Karpas-422 (cell line): ENCODE data around the gene ECM1. TPM values are rescaled to one million over a fixed set of nuclear protein-coding genes. Genes with fewer than 3 reads are reported as not detected.
A peak's percentile ranks its signal among the peaks of the same experiment; 100 is the strongest.

Experiments
- DNase-seq: peaks from one replicate; pipeline ENCODE4 v3.0.0-alpha.2; 2015
- H2AFZ ChIP-seq: fragments of 200-600 bp; sonication (generic); 2 replicates; pipeline ENCODE4 v1.6.1; 2014; ENCODE audit warnings: antibody characterized with exemption, low read length, mixed read lengths
- H3K27ac ChIP-seq: fragments of 200-600 bp; sonication (generic); 2 replicates; pipeline ENCODE4 v1.5.1; 2014; ENCODE audit warnings: mild to moderate bottlenecking, low read length, moderate library complexity
- H3K27me3 ChIP-seq: fragments of 200-600 bp; sonication (generic); 2 replicates; pipeline ENCODE4 v1.6.1; 2014; ENCODE audit warnings: low read length, mixed read lengths
- H3K36me3 ChIP-seq: fragments of 200-600 bp; sonication (generic); 2 replicates; pipeline ENCODE4 v1.6.1; 2014; ENCODE audit warnings: low read length, mixed read lengths; ENCODE audit not compliant: insufficient read depth
- H3K4me1 ChIP-seq: fragments of 200-600 bp; sonication (generic); 2 replicates; pipeline ENCODE4 v1.6.1; 2014; ENCODE audit warnings: mild to moderate bottlenecking, low read length, mixed read lengths
- H3K4me2 ChIP-seq: fragments of 200-600 bp; sonication (generic); 2 replicates; pipeline ENCODE4 v1.6.1; 2014; ENCODE audit warnings: low read length, low read depth, mild to moderate bottlenecking; ENCODE audit not compliant: poor library complexity, severe bottlenecking
- H3K4me3 ChIP-seq: fragments of 200-600 bp; sonication (generic); 2 replicates; pipeline ENCODE4 v1.5.1; 2014; ENCODE audit warnings: mild to moderate bottlenecking, antibody characterized with exemption, low read length, mixed read lengths
- H3K79me2 ChIP-seq: fragments of 200-600 bp; sonication (generic); 2 replicates; pipeline ENCODE4 v1.6.1; 2014; ENCODE audit warnings: mild to moderate bottlenecking, low read length, mixed read lengths
- H3K9ac ChIP-seq: fragments of 200-600 bp; sonication (generic); 2 replicates; pipeline ENCODE4 v1.6.0; 2014; ENCODE audit warnings: low read length
- H3K9me2 ChIP-seq: fragments of 200-600 bp; sonication (generic), shearing (Covaris generic); replicated peaks from 2 replicates; pipeline ENCODE4 v1.6.0; 2014; ENCODE audit warnings: mild to moderate bottlenecking, low read length, moderate library complexity; ENCODE audit not compliant: insufficient read depth
- H3K9me3 ChIP-seq: fragments of 300-700, 200-600 bp; sonication (generic); 2 replicates; pipeline ENCODE4 v1.6.1; 2014; ENCODE audit warnings: low read length, mixed read lengths
- H4K20me1 ChIP-seq: fragments of 200-600 bp; sonication (generic); 2 replicates; pipeline ENCODE4 v1.6.1; 2014; ENCODE audit warnings: mild to moderate bottlenecking, antibody characterized with exemption, low read length, low read depth; ENCODE audit not compliant: insufficient read depth
- total RNA-seq: library from RNA; depleted of rRNA; stranded (reverse); fragments of >200 nt; shearing (Covaris generic); gene quantifications from 2 replicates; pipeline ENCODE4 v1.2.3, GENCODE V29; 2014; ENCODE audit warnings: low replicate concordance

The ECM1 gene
- total RNA-seq, 1 experiment from 2014 or later, result 7.2 TPM

- Histone ChIP-seq H2AFZ (no peak overlapping the region), H3K27me3 (no peaks in the 10 kb centered on the region), H3K9ac (no peak overlapping the region), H3K36me3 (no peaks in the 10 kb centered on the region), H3K9me2 (no peaks in the 10 kb centered on the region), H3K4me1 (peaks cover 14% of the 10 kb centered on the region), H3K4me3 (no peak overlapping the region), H3K9me3 (no peaks in the 10 kb centered on the region), H4K20me1 (peaks cover 4% of the 10 kb centered on the region; the same call in 1 of the 2 replicates), H3K4me2 (no peak overlapping the region), H3K79me2 (no peaks in the 10 kb centered on the region), H3K27ac (no peak overlapping the region)
- DNase-seq, result no peak
Observed at GRCh38 chr1:150555198-150555970, 47.5 kb downstream of the ECM1 start.

GRCh38 chr1:150555971-150556865 lies 48.3 kb downstream of the ECM1 start:
- Histone ChIP-seq H3K4me1 (peaks cover 22% of the 10 kb centered on the region), H3K9ac (no peak overlapping the region), H3K4me2 (no peak overlapping the region), H3K27ac (no peak overlapping the region), H3K4me3 (no peak overlapping the region), H3K9me2 (no peaks in the 10 kb centered on the region), H3K9me3 (no peaks in the 10 kb centered on the region), H4K20me1 (peaks cover 4% of the 10 kb centered on the region; the same call in 1 of the 2 replicates), H3K79me2 (no peaks in the 10 kb centered on the region), H2AFZ (no peak overlapping the region), H3K36me3 (no peaks in the 10 kb centered on the region), H3K27me3 (no peaks in the 10 kb centered on the region)
- DNase-seq, result no peak

GRCh38 chr1:150557065-150557600 lies 49.2 kb downstream of the ECM1 start:
- Histone ChIP-seq H3K79me2 (no peaks in the 10 kb centered on the region), H3K9me3 (no peaks in the 10 kb centered on the region), H3K27ac (no peak overlapping the region), H4K20me1 (0 out of 2 replicates have a peak, but pooled peaks cover 4% of the 10 kb centered on the region), H2AFZ (no peak overlapping the region), H3K9me2 (no peaks in the 10 kb centered on the region), H3K4me2 (no peak overlapping the region), H3K36me3 (no peaks in the 10 kb centered on the region), H3K27me3 (no peaks in the 10 kb centered on the region), H3K4me3 (no peak overlapping the region), H3K9ac (no peak overlapping the region), H3K4me1 (peaks cover 30% of the 10 kb centered on the region)
- DNase-seq, result no peak

- Histone ChIP-seq H3K36me3 (no peaks in the 10 kb centered on the region), H3K27me3 (no peaks in the 10 kb centered on the region), H3K9ac (no peak overlapping the region), H3K4me1 (peaks cover 32% of the 10 kb centered on the region), H3K4me3 (no peak overlapping the region), H3K4me2 (no peak overlapping the region), H3K9me3 (no peaks in the 10 kb centered on the region), H4K20me1 (0 out of 2 replicates have a peak, but pooled peaks cover 4% of the 10 kb centered on the region), H2AFZ (no peak overlapping the region), H3K79me2 (no peaks in the 10 kb centered on the region), H3K9me2 (no peaks in the 10 kb centered on the region), H3K27ac (no peak overlapping the region)
- DNase-seq, result no peak
Observed at GRCh38 chr1:150557813-150558212, 49.9 kb downstream of the ECM1 start.

GRCh38 chr1:150558303-150558704 lies 50.4 kb downstream of the ECM1 start:
- Histone ChIP-seq H3K9me2 (no peaks in the 10 kb centered on the region), H4K20me1 (0 out of 2 replicates have a peak, but pooled peaks cover 4% of the 10 kb centered on the region), H3K9ac (no peak overlapping the region), H3K4me3 (no peak overlapping the region), H3K27ac (no peak overlapping the region), H3K9me3 (no peaks in the 10 kb centered on the region), H3K4me2 (no peak overlapping the region), H3K79me2 (no peaks in the 10 kb centered on the region), H2AFZ (no peak overlapping the region), H3K27me3 (no peaks in the 10 kb centered on the region), H3K4me1 (peaks cover 37% of the 10 kb centered on the region), H3K36me3 (no peaks in the 10 kb centered on the region)
- no peak for DNase-seq

GRCh38 chr1:150558761-150559655 lies 51.1 kb downstream of the ECM1 start:
- Histone ChIP-seq H3K9ac (no peak overlapping the region), H3K4me1 (peaks cover 44% of the 10 kb centered on the region), H4K20me1 (0 out of 2 replicates have a peak, but pooled peaks cover 4% of the 10 kb centered on the region), H3K9me3 (no peaks in the 10 kb centered on the region), H3K36me3 (no peaks in the 10 kb centered on the region), H3K79me2 (no peaks in the 10 kb centered on the region), H3K4me3 (no peak overlapping the region), H3K4me2 (no peak overlapping the region), H3K27me3 (no peaks in the 10 kb centered on the region), H2AFZ (no peak overlapping the region), H3K9me2 (no peaks in the 10 kb centered on the region), H3K27ac (no peak overlapping the region)
- DNase-seq, result no peak

DNA sequence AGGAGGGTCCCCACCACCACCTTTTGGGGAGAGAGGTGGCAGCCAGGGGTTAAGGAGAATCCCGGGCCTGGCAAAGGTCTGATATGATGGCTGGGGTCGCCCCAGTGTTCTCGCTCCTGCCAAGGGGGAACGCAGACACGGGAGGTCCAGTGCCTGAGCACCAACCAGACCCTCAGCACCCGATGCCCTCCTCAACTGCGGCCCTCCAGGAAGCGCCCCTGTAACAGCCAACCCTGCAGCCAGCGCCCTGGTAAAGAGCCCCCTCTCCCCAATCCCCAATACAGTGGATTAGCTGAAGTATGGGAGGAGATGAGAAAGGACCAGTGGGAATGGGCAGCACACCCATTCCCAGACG lies 51.7 kb downstream of the ECM1 start:
- no peak overlapping the region for H3K27ac ChIP-seq
- no peak for DNase-seq
- 0 out of 2 replicates have a peak, but pooled peaks cover 4% of the 10 kb centered on the region for H4K20me1 ChIP-seq
- no peak overlapping the region for H2AFZ ChIP-seq
- peaks cover 50% of the 10 kb centered on the region for H3K4me1 ChIP-seq
- H3K9ac ChIP-seq, result peak overlapping the region; percentile 83; the same call in 1 of the 2 replicates
- H3K79me2 ChIP-seq, result no peaks in the 10 kb centered on the region
- no peaks in the 10 kb centered on the region for H3K36me3 ChIP-seq
- H3K4me2 ChIP-seq, result no peak overlapping the region
- no peaks in the 10 kb centered on the region for H3K9me3 ChIP-seq
- H3K9me2 ChIP-seq, result no peaks in the 10 kb centered on the region
- no peaks in the 10 kb centered on the region for H3K27me3 ChIP-seq
- no peak overlapping the region for H3K4me3 ChIP-seq
